GM10266 (cell line): Measurements from ENCODE around the gene TFAP2C.
"Not testable (repeated sequence)": the region's sequence is repeated elsewhere in the genome, so short reads cannot be mapped to it uniquely, and the experiment has no call there.

Experiments
- DNase-seq: peaks from one replicate; pipeline ENCODE4 v3.0.0; 2012; ENCODE audit errors: extremely low spot score
- TF ChIP-seq, protein P1 (sequence below): IDR thresholded peaks from 2 replicates; pipeline ENCODE4 v1.5.1; 2012; ENCODE audit warnings: mild to moderate bottlenecking, low read depth; ENCODE audit not compliant: control insufficient read depth, insufficient read depth; ENCODE audit errors: missing control alignments

TFAP2C gene

DNA sequence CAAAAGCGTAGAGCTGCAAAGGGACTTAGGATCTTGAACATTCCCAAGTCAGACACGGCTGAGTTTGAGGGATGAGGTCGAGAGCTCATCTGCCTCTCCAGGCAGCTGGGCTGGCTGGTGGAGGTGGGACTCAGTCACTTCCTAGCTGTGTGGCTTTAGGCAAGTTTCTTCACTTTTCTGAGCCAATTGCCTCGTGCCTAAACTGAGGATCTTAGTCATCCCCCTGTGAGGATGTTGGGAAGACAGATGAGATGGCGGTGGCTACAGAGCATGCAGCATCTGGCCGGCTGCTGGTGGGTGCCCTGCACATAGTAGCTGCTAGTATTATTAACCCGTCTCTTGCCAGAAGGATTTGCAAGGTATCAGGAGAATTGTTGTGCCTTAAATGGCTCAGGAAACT is 27.5 kb downstream of the TFAP2C start:
- no peak for DNase-seq
- TF ChIP-seq, protein P1, sequence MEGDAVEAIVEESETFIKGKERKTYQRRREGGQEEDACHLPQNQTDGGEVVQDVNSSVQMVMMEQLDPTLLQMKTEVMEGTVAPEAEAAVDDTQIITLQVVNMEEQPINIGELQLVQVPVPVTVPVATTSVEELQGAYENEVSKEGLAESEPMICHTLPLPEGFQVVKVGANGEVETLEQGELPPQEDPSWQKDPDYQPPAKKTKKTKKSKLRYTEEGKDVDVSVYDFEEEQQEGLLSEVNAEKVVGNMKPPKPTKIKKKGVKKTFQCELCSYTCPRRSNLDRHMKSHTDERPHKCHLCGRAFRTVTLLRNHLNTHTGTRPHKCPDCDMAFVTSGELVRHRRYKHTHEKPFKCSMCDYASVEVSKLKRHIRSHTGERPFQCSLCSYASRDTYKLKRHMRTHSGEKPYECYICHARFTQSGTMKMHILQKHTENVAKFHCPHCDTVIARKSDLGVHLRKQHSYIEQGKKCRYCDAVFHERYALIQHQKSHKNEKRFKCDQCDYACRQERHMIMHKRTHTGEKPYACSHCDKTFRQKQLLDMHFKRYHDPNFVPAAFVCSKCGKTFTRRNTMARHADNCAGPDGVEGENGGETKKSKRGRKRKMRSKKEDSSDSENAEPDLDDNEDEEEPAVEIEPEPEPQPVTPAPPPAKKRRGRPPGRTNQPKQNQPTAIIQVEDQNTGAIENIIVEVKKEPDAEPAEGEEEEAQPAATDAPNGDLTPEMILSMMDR = no peak

DNA sequence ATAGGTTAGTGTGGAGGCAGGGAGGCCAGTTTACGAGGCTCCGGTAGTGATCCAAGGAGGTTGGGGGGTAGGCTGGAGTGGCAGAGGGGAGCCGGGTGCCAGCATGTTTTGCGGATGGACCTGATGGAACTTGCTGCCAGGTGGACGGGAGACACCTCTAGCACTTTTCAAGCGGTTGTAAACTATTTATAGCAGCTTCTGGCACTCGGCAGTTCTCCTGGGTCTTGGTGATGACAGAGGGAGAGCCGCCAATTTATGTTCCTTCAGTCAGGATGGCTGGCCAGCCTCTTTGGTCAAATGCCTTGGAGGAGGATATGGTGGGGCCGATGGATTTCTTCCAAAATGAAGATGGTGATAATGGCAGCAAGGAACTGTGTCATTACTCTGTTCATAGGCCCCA is 28.8 kb downstream of the TFAP2C start:
- DNase-seq = no peak
- TF ChIP-seq, protein P1 = no peak

DNA sequence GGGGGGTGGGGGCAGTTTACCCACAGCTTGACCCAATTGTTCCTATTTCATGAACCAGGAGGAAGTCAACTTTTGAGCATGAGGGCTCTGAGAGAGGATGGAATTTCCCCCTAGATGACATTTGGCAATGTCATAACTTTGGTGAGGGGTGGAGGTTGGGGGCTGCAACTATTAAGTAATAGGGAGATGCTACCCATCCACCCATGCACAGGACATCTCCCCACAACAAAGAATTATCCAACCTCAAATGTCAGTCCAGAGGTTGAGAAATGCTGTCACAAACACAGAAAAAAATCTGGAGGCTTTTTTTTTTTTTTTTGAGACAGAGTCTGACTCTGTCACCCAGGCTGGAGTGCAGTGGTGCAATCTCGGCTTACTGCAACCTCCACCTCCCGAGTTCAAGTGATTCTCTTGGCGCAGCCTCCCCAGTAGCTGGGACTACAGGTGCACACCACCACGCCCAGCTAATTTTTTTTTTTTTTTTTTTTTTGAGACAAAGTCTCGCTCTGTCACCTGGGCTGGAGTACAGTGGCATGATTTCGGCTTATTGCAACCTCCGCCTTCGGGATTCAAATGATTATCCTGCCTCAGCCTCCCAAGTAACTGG is 29.3 kb downstream of the TFAP2C start:
- not testable (repeated sequence) for DNase-seq

DNA sequence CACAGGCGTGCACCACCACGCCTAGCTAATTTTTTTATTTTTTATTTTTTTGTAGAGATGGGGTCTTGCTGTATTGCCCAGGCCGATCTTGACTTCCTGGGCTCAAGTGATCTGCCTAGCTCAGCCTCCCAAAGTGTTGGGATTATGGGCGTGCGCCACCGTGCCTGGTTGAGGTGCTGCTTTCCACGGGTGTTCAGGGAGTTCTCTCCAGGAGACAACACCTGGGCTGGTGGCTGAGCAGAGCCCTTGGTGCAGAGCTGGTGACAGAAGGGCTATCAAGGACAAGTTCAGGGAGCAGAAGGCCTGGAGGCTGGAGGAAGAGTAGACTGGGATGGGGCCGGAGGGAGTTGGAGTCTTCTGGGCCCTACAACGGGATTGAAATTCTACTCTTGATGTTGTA is 34.6 kb downstream of the TFAP2C start:
- TF ChIP-seq, protein P1 = no peak
- no peak for DNase-seq

DNA sequence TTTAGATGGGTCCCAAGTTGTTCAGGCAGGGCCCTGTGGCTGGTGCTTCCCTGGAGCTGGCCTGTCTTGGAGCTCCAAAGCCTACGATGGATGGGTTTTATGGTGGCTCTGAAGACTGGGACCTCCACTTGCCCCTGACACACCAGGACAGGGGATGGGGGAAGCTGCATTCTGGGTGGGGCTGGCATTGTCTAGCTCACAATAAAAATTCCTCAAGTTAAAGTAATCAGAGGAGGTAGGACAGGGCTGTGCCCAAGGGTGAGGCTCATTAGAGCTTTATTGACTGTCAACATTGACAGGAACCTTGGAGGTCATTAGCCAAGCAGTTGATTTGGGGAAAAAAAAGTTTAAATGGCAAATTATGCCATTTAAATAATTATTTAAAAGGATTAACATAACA is 35.7 kb downstream of the TFAP2C start:
- no peak for DNase-seq
- TF ChIP-seq, protein P1 = no peak

DNA sequence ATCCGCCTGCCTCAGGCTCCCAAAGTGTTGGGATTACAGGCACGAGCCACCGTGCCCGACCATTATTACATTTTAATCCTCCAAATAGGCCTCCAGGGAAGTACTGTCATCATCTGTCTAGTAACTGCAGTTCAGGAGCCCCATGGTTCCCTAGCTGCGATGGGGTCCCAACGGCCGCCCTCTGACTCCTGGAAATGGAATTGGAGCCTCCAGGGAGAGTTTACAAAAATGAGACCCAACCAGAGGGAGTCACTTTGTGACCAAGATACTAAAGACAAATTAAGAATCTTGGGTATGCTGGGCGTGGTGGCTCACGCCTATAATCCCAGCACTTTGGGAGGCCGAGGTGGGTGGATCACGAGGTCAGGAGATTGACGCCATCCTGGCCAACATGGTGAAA is 36.7 kb downstream of the TFAP2C start:
- TF ChIP-seq, protein P1 = no peak
- DNase-seq = no peak

DNA sequence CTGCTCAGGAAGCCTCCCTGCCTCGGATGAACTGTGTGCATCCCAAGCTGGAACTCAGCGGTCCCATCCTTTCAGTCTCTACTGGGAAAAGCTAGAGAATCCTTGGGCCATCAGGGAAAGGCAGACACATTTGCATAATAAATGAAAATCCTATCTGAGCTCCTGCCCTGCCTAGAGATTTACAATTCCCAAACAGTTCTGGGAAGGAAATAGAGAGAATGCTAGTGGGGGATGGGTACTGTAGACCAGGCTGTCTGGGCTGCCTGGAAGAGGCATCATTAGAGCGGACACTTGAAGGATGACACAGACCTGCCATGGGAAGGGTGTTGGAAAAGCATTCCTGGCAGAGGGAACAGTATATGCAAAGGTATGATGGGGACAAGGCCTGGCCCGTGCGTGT is 44.3 kb downstream of the TFAP2C start:
- DNase-seq = no peak
- TF ChIP-seq, protein P1 = no peak

DNA sequence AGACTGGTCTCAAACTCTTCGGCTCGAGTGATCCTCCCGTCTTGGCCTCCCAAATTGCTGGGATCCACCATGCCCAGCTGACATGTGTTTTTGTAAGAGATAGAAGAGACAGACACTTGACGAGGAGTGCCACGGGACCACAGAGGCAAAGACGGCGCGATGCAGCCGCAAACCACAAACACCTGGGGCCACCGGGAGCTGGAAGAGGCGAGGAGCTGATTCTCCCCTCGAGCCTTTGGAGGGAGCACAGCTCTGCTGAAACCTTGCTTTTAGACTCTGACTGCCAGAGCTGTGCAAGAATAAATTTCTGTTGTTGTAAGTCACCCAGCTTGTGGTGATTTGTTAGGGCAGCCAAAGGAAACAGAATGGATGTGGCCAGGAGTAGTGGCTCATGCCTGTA is 46.9 kb downstream of the TFAP2C start:
- TF ChIP-seq, protein P1 = no peak

More for the DNA sequence above, 46.9 kb downstream of the TFAP2C start:
- no peak for DNase-seq
